Hippocampal formation (tissue), 2 donors: ENCODE measurements around the gene KIF1B.

ENCODE experiments used
- DNase-seq, 2 donors: peaks; one replicate each; lab custom pipeline; 2025; lab: John Stamatoyannopoulos, UW

KIF1B gene

GRCh38 chr1:10338047-10338446, 127.7 kb downstream of the KIF1B start:
- peak; percentile 47 to 74 for DNase-seq

- no peak for DNase-seq
Observed at GRCh38 chr1:10338611-10339010, 128.2 kb downstream of the KIF1B start.

- DNase-seq = no peak
Observed at GRCh38 chr1:10339036-10339567, 128.7 kb downstream of the KIF1B start.

- DNase-seq = peak; percentile 78 to 84
Observed at GRCh38 chr1:10339815-10340214, 129.4 kb downstream of the KIF1B start.

GRCh38 chr1:10340930-10341590, 130.7 kb downstream of the KIF1B start:
- no peak for DNase-seq

GRCh38 chr1:10347109-10347508, 136.7 kb downstream of the KIF1B start:
- no peak for DNase-seq

GRCh38 chr1:10353282-10353681, 142.9 kb downstream of the KIF1B start:
- no peak for DNase-seq

GRCh38 chr1:10353693-10354092, 143.3 kb downstream of the KIF1B start:
- no peak for DNase-seq

- DNase-seq = no peak
Observed at GRCh38 chr1:10360045-10360444, 149.7 kb downstream of the KIF1B start.

GRCh38 chr1:10361515-10361914, 151.1 kb downstream of the KIF1B start:
- DNase-seq = no peak

- DNase-seq = no peak
Observed at GRCh38 chr1:10368194-10368593, 157.8 kb downstream of the KIF1B start.

- no peak for DNase-seq
Observed at GRCh38 chr1:10374442-10374860, 164.1 kb downstream of the KIF1B start.

- DNase-seq = peak; percentile 44 to 52
Observed at GRCh38 chr1:10377365-10378029, 167.1 kb downstream of the KIF1B start.

GRCh38 chr1:10378081-10378841, 167.9 kb downstream of the KIF1B start:
- no peak for DNase-seq

GRCh38 chr1:10379101-10379620, 168.8 kb downstream of the KIF1B start:
- no peak for DNase-seq

- no peak for DNase-seq
Observed at GRCh38 chr1:10379676-10380075, 169.3 kb downstream of the KIF1B start.

GRCh38 chr1:10380594-10381275, 170.4 kb downstream of the KIF1B start:
- no peak for DNase-seq

- no peak for DNase-seq
Observed at GRCh38 chr1:10383630-10384029, 173.3 kb downstream of the KIF1B start.

- DNase-seq = no peak
Observed at GRCh38 chr1:10384219-10384618, 173.8 kb downstream of the KIF1B start.

GRCh38 chr1:10386761-10387676, 176.6 kb downstream of the KIF1B start:
- DNase-seq = no peak
